SK-N-SH (cell line): Measurements from ENCODE around the gene NOBOX. TPM values are rescaled to one million over a fixed set of nuclear protein-coding genes. Genes with fewer than 3 reads are reported as not detected.

Experiments
- CTCF ChIA-PET: fragments of 300-600, 350-600 bp; formaldehyde crosslinking; extraction: SDS; loops from one replicate; lab custom pipeline; 2021; lab: Yijun Ruan, JAX
- POLR2A ChIA-PET: fragments of 350-600 bp; sonication (Branson Sonifier 250); formaldehyde crosslinking; extraction: SDS; loops from one replicate; lab custom pipeline; 2020; ENCODE audit warnings: antibody characterized with exemption, inconsistent platforms; lab: Yijun Ruan, JAX
- DNase-seq: peaks from one replicate; pipeline ENCODE4 v3.0.0; 2012
- H2AFZ ChIP-seq: fragments of 200-600 bp; sonication (generic); 2 replicates; pipeline ENCODE4 v1.8.1; 2016; ENCODE audit warnings: antibody characterized with exemption, mild to moderate bottlenecking, low read depth
- H3F3A ChIP-seq: fragments of 200-600 bp; sonication (generic); replicated peaks from 2 replicates; pipeline ENCODE3; 2016; ENCODE audit warnings: antibody characterized with exemption, mild to moderate bottlenecking; ENCODE audit not compliant: insufficient read depth
- H3K27ac ChIP-seq, 2 experiments: fragments of 200-500 bp in 1 of 2; fragments of 200-600 bp in 1 of 2; sonication (Bioruptor generic) in 1 of 2; sonication (generic), shearing (Covaris generic) in 1 of 2; 2 replicates each; pipeline versions ENCODE4 v1.5.1 to v1.6.1; 2014 to 2016; ENCODE audit warnings: low read depth in 2 of 2, inconsistent platforms in 1 of 2, low read length in 1 of 2, mild to moderate bottlenecking in 1 of 2, mixed read lengths in 1 of 2
- H3K27me3 ChIP-seq: fragments of 200-600 bp; sonication (generic), shearing (Covaris generic); 2 replicates; pipeline ENCODE4 v1.6.1; 2016; ENCODE audit warnings: mixed run types; ENCODE audit not compliant: insufficient read depth
- H3K36me3 ChIP-seq, 2 experiments: fragments of 200-500 bp in 1 of 2; fragments of 200-600 bp in 1 of 2; sonication (Bioruptor generic) in 1 of 2; sonication (generic) in 1 of 2; replicated peaks in 1 of 2; 2 replicates each; pipeline versions ENCODE3 to v1.5.1; 2014 to 2016; ENCODE audit warnings: low read length in 1 of 2, mild to moderate bottlenecking in 1 of 2; ENCODE audit not compliant: insufficient read depth in 2 of 2, control insufficient read depth in 1 of 2
- H3K4me1 ChIP-seq, 2 experiments: fragments of 200-500 bp in 1 of 2; fragments of 200-600 bp in 1 of 2; sonication (Bioruptor generic) in 1 of 2; sonication (generic), shearing (Covaris generic) in 1 of 2; 2 replicates each; pipeline versions ENCODE4 v1.5.1 to v1.6.1; 2014 to 2016; ENCODE audit warnings: low read depth in 1 of 2, low read length in 1 of 2, mixed run types in 1 of 2; ENCODE audit not compliant: insufficient read depth in 2 of 2, control insufficient read depth in 1 of 2
- H3K4me2 ChIP-seq: fragments of 200-600 bp; sonication (generic), shearing (Covaris generic); 2 replicates; pipeline ENCODE4 v1.6.1; 2017; ENCODE audit warnings: mixed run types
- H3K4me3 ChIP-seq, 2 experiments: fragments of 200-500 bp in 1 of 2; fragments of 200-600 bp in 1 of 2; sonication (Bioruptor generic) in 1 of 2; sonication (generic), shearing (Covaris generic) in 1 of 2; 2 replicates each; pipeline versions ENCODE4 v1.5.1 to v1.8.1; 2014 to 2016; ENCODE audit warnings: low read depth in 2 of 2, inconsistent platforms in 1 of 2, low read length in 1 of 2, mild to moderate bottlenecking in 1 of 2, mixed read lengths in 1 of 2, moderate library complexity in 1 of 2
- H3K79me2 ChIP-seq: fragments of 200-600 bp; sonication (generic); 2 replicates; pipeline ENCODE4 v1.8.1; 2017; ENCODE audit warnings: mild to moderate bottlenecking; ENCODE audit not compliant: insufficient read depth
- H3K9ac ChIP-seq: fragments of 200-600 bp; sonication (generic); 2 replicates; pipeline ENCODE4 v1.6.1; 2017; ENCODE audit warnings: mixed run types
- H3K9me2 ChIP-seq: fragments of 200-600 bp; sonication (generic); 2 replicates; pipeline ENCODE4 v1.6.1; 2017; ENCODE audit warnings: mixed run types
- H3K9me3 ChIP-seq: fragments of 200-600 bp; sonication (generic); 2 replicates; pipeline ENCODE4 v1.6.1; 2017; ENCODE audit warnings: mixed run types, mild to moderate bottlenecking, moderate library complexity
- H4K20me1 ChIP-seq: fragments of 200-600 bp; sonication (generic); 2 replicates; pipeline ENCODE4 v1.6.1; 2017; ENCODE audit warnings: mild to moderate bottlenecking, mixed run types; ENCODE audit not compliant: insufficient read depth
- EP300 ChIP-seq, 2 experiments: IDR thresholded peaks; 2 replicates each; pipeline versions ENCODE4 v1.4.0 to v1.6.1; 2012; ENCODE audit warnings: borderline replicate concordance in 1 of 2, low read depth in 1 of 2, low read length in 1 of 2
- EZH2phosphoT487 ChIP-seq: fragments of 200-600 bp; sonication (generic); IDR thresholded peaks from 2 replicates; pipeline ENCODE4 v1.6.1; 2017; ENCODE audit warnings: low read depth, mixed run types, mild to moderate bottlenecking, antibody characterized with exemption, moderate library complexity, borderline replicate concordance
- GABPA ChIP-seq: IDR thresholded peaks from 2 replicates; pipeline ENCODE4 v1.4.0; 2012; ENCODE audit warnings: low read depth, mild to moderate bottlenecking
- MEF2A ChIP-seq: IDR thresholded peaks from 2 replicates; pipeline ENCODE4 v1.4.0; 2012; ENCODE audit warnings: low read depth, borderline replicate concordance
- MXI1 ChIP-seq: IDR thresholded peaks from 2 replicates; pipeline ENCODE4 v1.6.1; 2012; ENCODE audit warnings: mild to moderate bottlenecking, low read depth, low read length, improper control_type of control experiment
- NFIC ChIP-seq: IDR thresholded peaks from 2 replicates; pipeline ENCODE4 v1.4.0; 2012; ENCODE audit warnings: borderline replicate concordance
- NRF1 ChIP-seq: IDR thresholded peaks from 2 replicates; pipeline ENCODE4 v1.6.1; 2012; ENCODE audit warnings: low read depth, mild to moderate bottlenecking, low read length
- POLR2AphosphoS5 ChIP-seq: IDR thresholded peaks from 2 replicates; pipeline ENCODE4 v1.6.1; 2012; ENCODE audit warnings: low read depth, low read length
- RCOR1 ChIP-seq: fragments of 150-350 bp; IDR thresholded peaks from 2 replicates; pipeline ENCODE4 v1.6.1; 2017; ENCODE audit warnings: antibody characterized with exemption, low read length
- SMC3 ChIP-seq: IDR thresholded peaks from 2 replicates; pipeline ENCODE4 v1.6.1; 2012; ENCODE audit warnings: low read depth, low read length, improper control_type of control experiment
- TCF12 ChIP-seq: IDR thresholded peaks from 2 replicates; pipeline ENCODE4 v1.4.0; 2012
- USF1 ChIP-seq: IDR thresholded peaks from 2 replicates; pipeline ENCODE4 v1.4.0; 2012; ENCODE audit warnings: low read depth, borderline replicate concordance
- YY1 ChIP-seq: IDR thresholded peaks from 2 replicates; pipeline ENCODE4 v1.4.0; 2012; ENCODE audit warnings: low read depth, mild to moderate bottlenecking
- WGBS: methylation state at CpG from one replicate; pipeline ENCODE4 v1.1.6; 2017; ENCODE audit warnings: low lambda C conversion rate; 5-methylcytosine and 5-hydroxymethylcytosine counted together
- polyA plus RNA-seq, 3 experiments: library from polyadenylated mRNA; depleted of rRNA; stranded (reverse); fragments of >200 nt; gene quantifications; 2 replicates each; pipeline ENCODE4 v1.2.3, GENCODE V29; 2012
- TF ChIP-seq, protein P1 (sequence below): IDR thresholded peaks from 2 replicates; pipeline ENCODE4 v1.4.0; 2012; ENCODE audit warnings: low read depth

Gene NOBOX
- polyA plus RNA-seq, 1 of the 3 experiments (the other 2 are of a cell fraction): not detected

DNA sequence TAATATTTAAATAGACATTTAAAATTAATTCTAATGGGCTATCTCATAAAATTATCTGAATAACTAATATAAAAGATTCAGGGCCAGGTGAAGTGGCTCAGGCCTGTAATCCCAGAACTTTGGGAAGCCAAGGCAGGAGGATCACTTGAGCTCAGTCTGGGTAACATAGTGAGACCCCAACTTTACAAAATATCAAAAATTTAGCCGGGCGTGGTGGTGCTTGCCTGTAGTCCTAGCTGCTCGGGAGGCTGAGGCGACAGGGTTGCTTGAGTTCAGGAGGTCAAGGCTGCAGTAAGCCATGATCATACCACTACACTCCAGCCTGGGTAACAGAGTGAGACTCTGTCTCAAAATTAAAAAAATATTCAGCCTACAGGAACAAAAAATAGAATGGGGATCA, 12.5 kb downstream of the NOBOX start:
- H3K79me2 ChIP-seq: no peaks in the 10 kb centered on the region
- no peaks in the 10 kb centered on the region for H3K9me2 ChIP-seq
- H3K4me2 ChIP-seq: no peak overlapping the region
- no peaks in the 10 kb centered on the region for H3K36me3 ChIP-seq
- no peaks in the 10 kb centered on the region for H3F3A ChIP-seq
- no peak for DNase-seq
- no peak overlapping the region for H3K4me3 ChIP-seq
- CTCF ChIA-PET: interaction anchor here (0.6 to 4.1 kb wide), 13 partner anchors 9 to 216 kb away, joined by 3 to 48 read pairs (median 6); partner anchors contain the start of gene NOBOX
- no peak overlapping the region for H3K9ac ChIP-seq
- 52% methylated on average over 4 of the region's 4 CpGs for WGBS
- POLR2A ChIA-PET: no interaction called here
- H4K20me1 ChIP-seq: no peaks in the 10 kb centered on the region
- H3K4me1 ChIP-seq: no peaks in the 10 kb centered on the region
- no peak overlapping the region for H2AFZ ChIP-seq
- H3K9me3 ChIP-seq: no peaks in the 10 kb centered on the region
- peaks cover 22% of the 10 kb centered on the region; the same call in 1 of the 2 replicates for H3K27me3 ChIP-seq
- TF ChIP-seq MEF2A: no peak
- no peak for TF ChIP-seq NRF1
- no peak for TF ChIP-seq MXI1
- TF ChIP-seq YY1: no peak
- TF ChIP-seq GABPA: no peak
- TF ChIP-seq, protein P1, sequence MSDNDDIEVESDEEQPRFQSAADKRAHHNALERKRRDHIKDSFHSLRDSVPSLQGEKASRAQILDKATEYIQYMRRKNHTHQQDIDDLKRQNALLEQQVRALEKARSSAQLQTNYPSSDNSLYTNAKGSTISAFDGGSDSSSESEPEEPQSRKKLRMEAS: no peak
- no peak for TF ChIP-seq TCF12
- TF ChIP-seq POLR2AphosphoS5: no peak
- no peak for TF ChIP-seq NFIC
- no peak for TF ChIP-seq EP300 (IDR thresholded peaks at IDR 0.05; ENCODE audit: borderline replicate concordance in 1 of 2, low read depth in 1 of 2, low read length in 1 of 2)
- TF ChIP-seq, all 33 proteins: peak for 0
- H3K27ac ChIP-seq: no peak overlapping the region

DNA sequence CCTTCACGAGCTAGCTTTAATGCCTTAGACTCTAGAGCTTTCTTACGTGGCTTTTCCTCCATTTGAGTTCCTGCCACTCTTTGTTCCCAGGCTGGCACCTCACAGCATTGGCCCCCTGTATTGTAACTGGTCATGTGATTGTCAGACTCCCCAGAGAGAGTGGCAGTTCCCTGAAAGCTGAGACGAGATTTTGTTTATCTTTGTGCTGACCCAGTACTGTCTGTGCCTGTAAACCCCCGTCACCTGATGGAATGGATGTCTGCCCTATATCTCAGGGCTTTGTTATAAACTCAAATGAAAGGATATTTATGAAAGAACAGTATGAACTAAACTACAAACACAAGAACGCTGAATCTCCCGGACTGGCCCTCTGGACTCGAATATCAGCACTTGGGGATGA, 13.0 kb downstream of the NOBOX start:
- POLR2A ChIA-PET: no interaction called here
- no peaks in the 10 kb centered on the region for H3K9me3 ChIP-seq
- TF ChIP-seq SMC3: no peak
- TF ChIP-seq USF1: no peak
- no peak for TF ChIP-seq RCOR1
- TF ChIP-seq EZH2phosphoT487: no peak
- TF ChIP-seq, all 33 proteins: peak for 0
- Histone ChIP-seq H3K9me2 (no peaks in the 10 kb centered on the region), H3K9ac (no peak overlapping the region), H3K27me3 (peaks cover 17% of the 10 kb centered on the region; the same call in 1 of the 2 replicates), H3K79me2 (no peaks in the 10 kb centered on the region), H3K27ac (no peak overlapping the region), H4K20me1 (no peaks in the 10 kb centered on the region), H3K36me3 (no peaks in the 10 kb centered on the region), H3K4me1 (no peaks in the 10 kb centered on the region), H2AFZ (no peak overlapping the region), H3K4me2 (no peak overlapping the region), H3K4me3 (no peak overlapping the region), H3F3A (no peaks in the 10 kb centered on the region)
- 22% methylated on average over 7 of the region's 7 CpGs for WGBS
- no peak for DNase-seq
- CTCF ChIA-PET: interaction anchor here (0.6 to 4.1 kb wide), 6 partner anchors 9 to 215 kb away, joined by 3 to 48 read pairs (median 8); partner anchors contain the start of gene NOBOX
